Activated CD4-positive, alpha-beta T cell treated with anti-CD3 and anti-CD28 coated beads for 24 hours (primary cell): ENCODE measurements around the gene MMAB.
"Not testable (repeated sequence)": the region's sequence is repeated elsewhere in the genome, so short reads cannot be mapped to it uniquely, and the experiment has no call there.

Experiments
- DNase-seq, 2 donors: peaks; one replicate each; pipeline ENCODE4 v3.0.0-alpha.2; 2020; ENCODE audit warnings: low read depth in 2 of 2

Gene MMAB

GRCh38 chr12:109602132-109602531, 28.8 kb upstream of the MMAB start:
- DNase-seq, result not testable (repeated sequence)

GRCh38 chr12:109601557-109601956, 28.3 kb upstream of the MMAB start:
- no peak for DNase-seq

GRCh38 chr12:109600995-109601394, 27.7 kb upstream of the MMAB start:
- no peak for DNase-seq

GRCh38 chr12:109600481-109600880, 27.2 kb upstream of the MMAB start:
- DNase-seq, result no peak

- DNase-seq, result no peak
These were observed 25.8 kb upstream of the MMAB start for GRCh38 chr12:109599087-109599486.

- DNase-seq, result no peak
These were observed 25.1 kb upstream of the MMAB start for GRCh38 chr12:109598428-109598854.

GRCh38 chr12:109597795-109598427, 24.6 kb upstream of the MMAB start:
- peak; percentile 46 to 53 for DNase-seq

GRCh38 chr12:109597414-109597794, 24.1 kb upstream of the MMAB start:
- no peak for DNase-seq

- no peak for DNase-seq
These were observed 23.3 kb upstream of the MMAB start for GRCh38 chr12:109596418-109597244.

- peak in 1 of 2 donors; percentile 37 for DNase-seq
These were observed 22.1 kb upstream of the MMAB start for GRCh38 chr12:109595321-109595902.

GRCh38 chr12:109594556-109595317, 21.4 kb upstream of the MMAB start:
- no peak for DNase-seq

GRCh38 chr12:109592905-109593272, 19.6 kb upstream of the MMAB start:
- DNase-seq, result no peak

- no peak for DNase-seq
These were observed 19.0 kb upstream of the MMAB start for GRCh38 chr12:109592195-109592904.

GRCh38 chr12:109591041-109591440, 17.7 kb upstream of the MMAB start:
- DNase-seq, result no peak

- DNase-seq, result no peak
These were observed 17.3 kb upstream of the MMAB start for GRCh38 chr12:109590566-109590965.

GRCh38 chr12:109589691-109590245, 16.5 kb upstream of the MMAB start:
- DNase-seq, result no peak

GRCh38 chr12:109589240-109589590, 15.9 kb upstream of the MMAB start:
- DNase-seq, result no peak

- no peak for DNase-seq
These were observed 15.3 kb upstream of the MMAB start for GRCh38 chr12:109588461-109589239.

- no peak for DNase-seq
These were observed 14.6 kb upstream of the MMAB start for GRCh38 chr12:109587921-109588320.
